Measurements from ENCODE around the gene GORAB. TPM values are rescaled to one million over a fixed set of nuclear protein-coding genes. Genes with fewer than 3 reads are reported as not detected.

Gene GORAB
- total RNA-seq, 1 experiment from 2014 or later, result 16.5 TPM

GRCh38 chr1:170536924-170537551 is 5.1 kb downstream of the GORAB start:
- in situ Hi-C loops (cut with HindIII; ENCODE audit: low sequenced_read_pairs), result no loop called here
- DNase-seq (ENCODE audit: low spot score), result no peak

GRCh38 chr1:170537798-170538503 is 6.0 kb downstream of the GORAB start:
- in situ Hi-C loops (cut with HindIII; ENCODE audit: low sequenced_read_pairs), result no loop called here
- DNase-seq (ENCODE audit: low spot score), result no peak

GRCh38 chr1:170538687-170539086 is 6.7 kb downstream of the GORAB start:
- in situ Hi-C loops (cut with HindIII; ENCODE audit: low sequenced_read_pairs), result no loop called here
- no peak for DNase-seq (ENCODE audit: low spot score)

- DNase-seq (ENCODE audit: low spot score), result no peak
- in situ Hi-C loops (cut with HindIII; ENCODE audit: low sequenced_read_pairs), result no loop called here
These were observed 7.2 kb downstream of the GORAB start for GRCh38 chr1:170539154-170539553.

- no peak for DNase-seq (ENCODE audit: low spot score)
- in situ Hi-C loops (cut with HindIII; ENCODE audit: low sequenced_read_pairs), result no loop called here
These were observed 12.7 kb downstream of the GORAB start for GRCh38 chr1:170544624-170545023.

- no peak for DNase-seq (ENCODE audit: low spot score)
- in situ Hi-C loops (cut with HindIII; ENCODE audit: low sequenced_read_pairs), result no loop called here
These were observed 13.5 kb downstream of the GORAB start for GRCh38 chr1:170545476-170545875.

- in situ Hi-C loops (cut with HindIII; ENCODE audit: low sequenced_read_pairs), result no loop called here
- DNase-seq (ENCODE audit: low spot score), result no peak
These were observed 15.3 kb downstream of the GORAB start for GRCh38 chr1:170547255-170547654.

GRCh38 chr1:170548497-170548896 is 16.5 kb downstream of the GORAB start:
- in situ Hi-C loops (cut with HindIII; ENCODE audit: low sequenced_read_pairs), result no loop called here
- no peak for DNase-seq (ENCODE audit: low spot score)

- DNase-seq (ENCODE audit: low spot score), result no peak
- in situ Hi-C loops (cut with HindIII; ENCODE audit: low sequenced_read_pairs), result no loop called here
These were observed 23.4 kb downstream of the GORAB start for GRCh38 chr1:170555370-170555769.

- in situ Hi-C loops (cut with HindIII; ENCODE audit: low sequenced_read_pairs), result no loop called here
- DNase-seq (ENCODE audit: low spot score), result peak; percentile 1
These were observed 25.0 kb downstream of the GORAB start for GRCh38 chr1:170556917-170557316.

GRCh38 chr1:170558731-170559130 is 26.8 kb downstream of the GORAB start:
- no peak for DNase-seq (ENCODE audit: low spot score)
- in situ Hi-C loops (cut with HindIII; ENCODE audit: low sequenced_read_pairs), result no loop called here

GRCh38 chr1:170559166-170559565 is 27.2 kb downstream of the GORAB start:
- in situ Hi-C loops (cut with HindIII; ENCODE audit: low sequenced_read_pairs), result no loop called here
- DNase-seq (ENCODE audit: low spot score), result no peak

GRCh38 chr1:170560681-170561285 is 28.8 kb downstream of the GORAB start:
- in situ Hi-C loops (cut with HindIII; ENCODE audit: low sequenced_read_pairs), result no loop called here

GRCh38 chr1:170562646-170563338 is 30.8 kb downstream of the GORAB start:
- in situ Hi-C loops (cut with HindIII; ENCODE audit: low sequenced_read_pairs), result no loop called here
- DNase-seq (ENCODE audit: low spot score), result no peak

More at GRCh38 chr1:170560681-170561285, 28.8 kb downstream of the GORAB start:
- DNase-seq (ENCODE audit: low spot score), result no peak

GRCh38 chr1:170567214-170567613 is 35.2 kb downstream of the GORAB start:
- in situ Hi-C loops (cut with HindIII; ENCODE audit: low sequenced_read_pairs), result no loop called here
- DNase-seq (ENCODE audit: low spot score), result no peak

- no peak for DNase-seq (ENCODE audit: low spot score)
- in situ Hi-C loops (cut with HindIII; ENCODE audit: low sequenced_read_pairs), result no loop called here
These were observed 36.2 kb downstream of the GORAB start for GRCh38 chr1:170568197-170568596.

- no peak for DNase-seq (ENCODE audit: low spot score)
- in situ Hi-C loops (cut with HindIII; ENCODE audit: low sequenced_read_pairs), result no loop called here
These were observed 45.0 kb downstream of the GORAB start for GRCh38 chr1:170576980-170577379.

GRCh38 chr1:170578359-170578758 is 46.4 kb downstream of the GORAB start:
- DNase-seq (ENCODE audit: low spot score), result no peak
- in situ Hi-C loops (cut with HindIII; ENCODE audit: low sequenced_read_pairs), result no loop called here

- no peak for DNase-seq (ENCODE audit: low spot score)
- in situ Hi-C loops (cut with HindIII; ENCODE audit: low sequenced_read_pairs), result no loop called here
These were observed 48.9 kb downstream of the GORAB start for GRCh38 chr1:170580636-170581440.
